ENCODE results near the gene AHNAK.
"Not testable (repeated sequence)": the region's sequence is repeated elsewhere in the genome, so short reads cannot be mapped to it uniquely, and the experiment has no call there.

The AHNAK gene

DNA sequence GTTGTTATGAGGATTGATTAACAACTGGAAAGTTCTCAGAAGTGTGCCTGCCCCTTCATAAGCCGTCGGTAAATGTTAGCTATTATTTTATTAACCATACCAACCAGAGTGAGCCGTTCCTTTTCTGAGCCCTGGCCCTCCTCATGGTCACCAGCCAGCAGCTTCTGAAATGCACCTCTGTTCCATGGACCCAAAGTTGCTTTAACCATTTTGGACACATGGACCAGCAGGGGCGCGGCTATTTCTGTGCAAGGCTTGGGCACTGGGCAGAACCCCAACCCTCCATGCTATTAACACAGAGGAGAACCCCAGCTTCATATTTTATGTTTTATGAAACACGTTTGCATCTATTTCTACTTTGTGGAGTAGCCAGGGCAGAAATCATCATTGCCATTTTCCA lies 146.3 kb downstream of the AHNAK start:
- no peak for DNase-seq

DNA sequence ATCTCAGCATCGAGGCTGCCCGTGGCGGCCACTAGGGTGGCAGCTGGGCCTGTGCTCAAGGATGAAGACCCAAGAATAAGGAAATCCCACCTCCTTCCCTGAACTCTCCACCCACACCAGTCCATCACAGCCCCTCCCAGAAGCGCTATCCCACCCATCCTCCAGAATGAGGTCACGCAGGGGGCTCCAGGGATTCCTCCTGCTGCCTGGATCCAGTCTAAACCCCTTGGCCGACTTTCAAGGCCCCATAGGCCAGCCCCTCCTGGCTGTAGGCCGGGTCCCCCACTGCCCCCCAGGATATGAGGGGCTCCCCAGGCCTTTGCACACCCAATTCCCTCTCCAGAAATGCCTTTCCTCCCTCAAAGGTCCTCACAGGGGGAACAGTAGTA lies 146.7 kb downstream of the AHNAK start:
- DNase-seq = no peak

DNA sequence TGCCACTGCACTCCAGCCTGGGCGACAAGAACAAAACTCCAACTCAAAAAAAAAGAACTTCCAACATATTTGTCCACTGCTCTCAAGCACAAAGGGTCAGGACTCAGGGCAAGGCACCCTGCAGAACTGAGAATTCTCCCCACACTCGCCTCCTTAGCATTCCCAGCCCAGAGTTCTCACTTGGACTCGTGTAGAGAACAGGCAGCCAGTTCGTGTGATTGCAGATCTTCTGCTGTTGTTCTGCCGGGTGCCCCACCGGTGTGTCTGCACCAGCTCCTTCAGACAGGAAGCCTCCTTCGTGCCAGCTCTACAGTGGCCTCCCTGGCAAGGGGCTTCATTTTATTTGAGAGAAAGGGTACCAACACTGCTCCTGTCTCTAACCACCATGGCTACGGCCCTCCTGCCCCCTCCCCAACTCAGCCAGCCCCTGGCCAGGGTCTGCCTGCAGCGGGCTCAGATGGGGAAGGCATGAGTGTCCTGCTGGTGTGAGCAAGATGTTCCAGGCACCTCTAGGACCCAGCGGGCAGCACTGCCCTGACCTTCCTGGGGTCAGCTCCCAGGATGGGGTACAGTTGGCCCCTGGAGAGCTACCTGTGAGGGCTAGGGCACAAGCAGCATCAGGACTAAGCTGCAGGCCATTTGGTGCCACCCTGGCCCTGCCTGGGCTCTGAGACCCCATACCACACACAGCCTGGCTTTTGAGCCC lies 147.3 kb downstream of the AHNAK start:
- DNase-seq = no peak

DNA sequence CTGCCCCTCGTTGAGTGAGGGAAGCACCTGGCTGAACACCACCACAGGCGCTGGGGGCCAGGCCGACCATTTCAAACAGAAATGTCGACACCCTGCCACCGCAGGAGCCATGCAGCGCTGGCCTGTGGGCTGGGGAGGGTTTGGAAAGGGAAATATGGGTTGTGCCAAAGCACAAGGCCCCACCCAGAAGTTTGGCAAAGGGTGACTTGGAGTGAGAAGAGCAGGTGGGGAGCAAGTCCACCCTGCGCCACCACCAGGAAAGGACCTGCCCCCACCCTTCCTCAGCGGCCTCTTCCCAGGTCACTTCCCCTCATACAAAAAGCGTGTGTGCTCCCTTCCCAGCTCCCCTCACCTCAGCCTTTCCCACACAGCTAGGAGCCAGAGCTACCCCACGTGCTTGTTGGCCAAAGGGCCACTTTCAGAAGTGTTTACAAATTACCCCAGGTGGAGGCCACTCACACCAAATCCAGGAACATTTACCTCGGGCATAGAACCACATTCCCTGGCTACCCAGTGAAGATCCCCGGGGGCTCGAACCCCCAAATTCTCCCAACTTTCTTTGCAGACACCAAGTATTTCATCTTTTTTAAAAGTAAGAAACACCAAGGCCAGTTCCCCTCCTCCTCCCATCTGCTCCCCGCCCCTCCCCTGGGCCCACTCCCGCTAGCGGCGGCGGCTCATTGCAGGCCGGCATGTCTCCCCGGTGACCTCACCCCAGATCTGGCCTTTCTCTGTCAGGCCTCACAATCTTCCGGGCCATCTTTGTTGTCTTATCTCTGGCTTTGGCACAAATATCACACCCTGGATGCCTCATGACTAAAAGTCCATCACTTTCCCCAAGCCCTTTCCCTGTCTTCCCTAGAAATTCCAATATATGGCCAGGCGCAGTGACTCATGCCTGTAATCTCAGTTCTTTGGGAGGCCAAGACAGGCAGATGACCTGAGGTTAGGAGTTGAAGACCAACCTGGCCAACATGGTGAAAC lies 148.3 kb downstream of the AHNAK start:
- DNase-seq = no peak

DNA sequence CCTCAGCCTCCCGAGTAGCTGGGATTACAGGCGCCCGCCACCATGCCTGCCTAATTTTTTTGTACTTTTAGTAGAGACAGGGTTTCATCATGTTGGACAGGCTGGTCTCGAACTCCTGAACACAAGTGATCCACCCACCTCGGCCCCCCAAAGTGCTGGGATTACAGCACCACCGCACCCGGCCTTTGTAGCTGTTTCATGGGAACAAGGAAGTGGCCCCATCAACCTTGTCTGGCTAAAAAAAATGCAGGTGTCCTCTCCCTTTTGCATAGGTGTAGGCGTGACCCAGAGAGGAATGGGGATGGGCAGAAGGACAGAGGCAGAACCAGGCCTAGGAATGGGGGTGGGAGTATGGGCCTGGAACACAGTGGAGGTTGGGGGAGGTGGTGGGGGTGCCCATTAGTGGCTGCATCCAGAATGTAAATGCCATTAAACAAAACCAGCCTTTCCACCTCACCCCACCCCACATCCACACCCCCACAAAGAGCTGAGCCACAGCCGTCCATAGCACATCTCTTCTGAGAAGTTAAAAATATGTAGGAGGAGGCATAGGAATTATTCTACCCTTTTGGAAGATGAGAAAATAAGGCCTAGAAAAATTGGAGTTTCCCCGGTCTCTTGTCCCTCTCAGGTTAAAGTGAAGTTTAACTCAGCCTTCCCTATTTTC lies 150.6 kb downstream of the AHNAK start:
- DNase-seq = no peak

DNA sequence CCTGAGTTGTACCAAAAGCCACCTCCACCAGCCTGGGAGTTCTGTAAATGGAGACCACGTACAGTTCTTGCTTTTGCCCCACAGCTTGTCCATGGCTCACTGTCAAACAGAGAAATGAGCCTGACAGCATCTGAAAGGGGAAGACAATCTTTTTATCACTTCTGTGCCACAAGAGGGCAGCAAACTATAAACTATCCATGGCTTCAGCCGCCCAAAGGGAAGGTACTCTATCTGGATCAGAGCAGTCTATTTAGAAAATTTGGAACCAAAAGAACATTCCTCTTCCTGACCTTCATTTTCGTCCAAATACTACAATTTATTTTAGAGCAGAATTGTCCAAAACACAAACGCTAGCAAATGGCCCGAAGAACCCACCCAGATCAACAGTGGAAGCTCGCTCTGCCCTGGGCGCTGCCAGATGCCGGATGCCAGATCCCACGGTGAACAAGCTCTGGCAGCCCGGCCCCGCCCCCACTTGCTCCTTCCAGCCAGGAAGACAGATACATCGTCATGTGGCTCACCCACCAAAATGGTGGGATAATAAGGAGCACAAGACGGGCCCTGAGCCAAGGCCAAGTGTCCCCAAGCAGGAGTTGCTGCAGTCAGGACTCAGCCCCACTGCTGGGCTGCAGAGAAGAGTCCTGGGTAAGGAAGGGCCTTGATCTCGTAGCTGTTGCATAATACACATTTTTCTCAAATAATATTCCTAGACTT lies 151.6 kb downstream of the AHNAK start:
- DNase-seq = no peak

DNA sequence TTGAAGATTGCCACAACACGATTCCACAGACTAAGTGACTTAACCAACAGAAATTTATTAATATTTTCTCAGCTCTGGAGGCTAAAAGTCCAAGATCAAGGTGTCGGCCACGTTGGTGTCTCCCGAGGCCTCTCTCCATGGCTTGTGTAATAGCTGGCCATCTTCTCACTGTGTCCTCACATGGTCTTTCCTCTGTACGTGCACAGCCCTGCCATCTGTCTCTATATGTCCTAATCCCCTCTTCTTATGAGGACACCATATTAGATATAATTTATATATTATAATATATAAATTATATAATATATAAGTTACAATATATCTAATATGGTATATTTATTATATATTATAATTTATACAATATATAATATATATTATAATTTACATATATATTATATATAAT lies 152.9 kb downstream of the AHNAK start:
- DNase-seq = no peak

DNA sequence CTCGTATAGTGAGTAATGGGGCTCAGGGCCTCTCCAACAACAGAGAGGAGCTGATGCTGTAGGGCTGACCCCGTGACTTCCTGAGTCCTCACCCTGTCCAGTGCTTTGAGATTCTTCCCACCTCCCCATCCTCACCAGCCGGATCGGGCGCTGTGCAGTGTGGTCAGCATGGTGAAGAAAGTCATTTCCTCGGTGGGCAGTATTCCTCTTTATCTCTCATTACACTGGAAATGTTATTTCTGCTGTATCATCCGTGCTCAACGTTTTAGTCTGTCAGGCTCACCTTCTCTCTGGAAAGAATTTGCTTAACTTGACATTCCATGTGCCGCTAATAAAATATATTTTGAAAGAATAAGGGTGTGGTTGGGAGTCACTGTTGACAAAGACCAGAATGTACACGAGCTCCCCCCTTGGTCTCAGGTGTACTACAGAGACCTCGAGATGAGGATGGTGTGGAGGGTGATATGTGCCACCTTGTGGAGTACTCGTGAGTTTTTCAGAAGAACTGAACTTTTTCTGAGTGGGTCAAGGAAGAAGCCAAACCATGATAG lies 153.5 kb downstream of the AHNAK start:
- no peak for DNase-seq

DNA sequence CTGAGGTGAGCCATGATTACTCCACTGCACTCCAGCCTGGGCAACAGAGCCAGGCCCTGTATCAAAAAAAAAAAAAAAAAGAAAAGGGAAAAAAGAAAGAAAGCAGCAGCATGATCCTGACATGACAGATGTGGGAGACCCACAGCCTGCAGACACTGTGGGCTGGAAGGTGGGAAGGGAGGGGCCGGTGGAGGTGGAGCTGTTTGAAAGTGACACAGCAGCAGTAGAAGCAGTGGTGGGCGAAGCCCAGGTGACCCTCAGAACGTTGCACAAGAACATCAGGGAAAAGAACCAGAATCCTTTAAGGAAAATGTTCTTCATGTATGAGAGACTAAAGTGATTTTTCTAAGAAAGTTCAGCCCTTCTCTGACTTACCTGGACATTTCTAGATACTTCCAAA lies 154.1 kb downstream of the AHNAK start:
- DNase-seq = no peak

DNA sequence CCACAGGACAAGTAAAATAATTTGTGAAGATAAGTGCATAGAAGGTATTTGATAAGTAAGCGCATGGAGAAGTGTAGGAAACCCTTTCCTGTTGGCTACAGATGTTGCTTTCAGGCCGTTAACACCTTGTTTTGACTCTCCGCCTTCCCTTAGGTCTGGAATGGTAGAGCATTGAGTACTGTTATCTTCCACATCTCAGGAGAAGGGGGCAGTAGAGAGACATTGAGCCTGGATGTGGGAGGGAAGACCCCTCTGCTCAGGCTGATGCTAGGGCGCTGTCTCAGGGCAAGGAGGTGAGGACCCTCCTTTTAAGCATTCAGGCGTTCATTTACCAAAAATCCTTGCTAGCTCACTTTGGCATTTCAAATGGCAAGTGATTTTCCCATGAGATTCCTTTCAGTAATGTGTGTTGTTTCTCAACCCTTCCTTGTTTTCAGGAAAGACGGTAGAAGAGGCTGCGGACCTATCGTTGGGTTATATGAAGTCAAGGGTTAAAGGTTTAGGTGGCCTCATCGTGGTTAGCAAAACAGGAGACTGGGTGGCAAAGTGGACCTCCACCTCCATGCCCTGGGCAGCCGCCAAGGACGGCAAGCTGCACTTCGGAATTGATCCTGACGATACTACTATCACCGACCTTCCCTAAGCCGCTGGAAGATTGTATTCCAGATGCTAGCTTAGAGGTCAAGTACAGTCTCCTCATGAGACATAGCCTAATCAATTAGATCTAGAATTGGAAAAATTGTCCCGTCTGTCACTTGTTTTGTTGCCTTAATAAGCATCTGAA lies 154.8 kb downstream of the AHNAK start:
- no peak for DNase-seq

DNA sequence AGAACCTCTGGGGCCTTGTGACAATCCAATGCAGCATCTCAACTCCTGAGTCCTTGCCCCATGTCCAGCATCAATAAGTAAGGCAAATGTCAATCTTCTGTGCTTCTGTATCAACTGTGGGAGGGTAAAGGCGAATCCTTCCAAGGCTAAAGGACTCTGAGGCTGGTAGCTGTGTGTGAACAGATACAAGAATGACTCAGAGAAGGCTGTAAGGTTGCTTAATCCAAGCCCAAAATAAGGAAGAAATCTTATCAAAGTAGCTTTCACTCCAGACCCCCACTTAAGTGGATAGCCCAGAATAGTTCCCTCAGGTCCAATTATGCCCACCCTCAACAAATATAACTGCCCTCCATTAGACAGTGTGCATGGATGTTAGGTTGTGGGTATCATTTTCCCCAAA lies 155.9 kb downstream of the AHNAK start:
- DNase-seq = no peak

DNA sequence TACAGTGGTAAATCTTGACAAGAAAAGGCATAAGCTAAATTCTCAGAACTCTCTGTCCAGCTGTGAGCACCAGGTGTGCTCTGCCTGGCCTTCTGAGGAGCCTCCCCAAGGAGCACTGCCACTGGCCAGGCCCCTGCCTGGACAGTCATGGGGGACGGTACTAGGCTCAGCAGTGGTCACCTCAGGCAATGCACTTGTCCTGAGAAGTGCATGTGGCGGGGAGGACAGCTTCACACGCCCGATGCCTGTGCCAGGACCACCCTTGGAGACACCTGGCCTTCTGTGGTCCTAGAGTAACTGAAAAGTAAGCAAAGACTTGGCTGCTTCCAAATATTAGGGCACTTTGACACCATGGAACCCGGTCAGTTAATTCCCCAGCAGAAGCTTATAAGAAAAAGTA lies 156.4 kb downstream of the AHNAK start:
- DNase-seq = no peak

DNA sequence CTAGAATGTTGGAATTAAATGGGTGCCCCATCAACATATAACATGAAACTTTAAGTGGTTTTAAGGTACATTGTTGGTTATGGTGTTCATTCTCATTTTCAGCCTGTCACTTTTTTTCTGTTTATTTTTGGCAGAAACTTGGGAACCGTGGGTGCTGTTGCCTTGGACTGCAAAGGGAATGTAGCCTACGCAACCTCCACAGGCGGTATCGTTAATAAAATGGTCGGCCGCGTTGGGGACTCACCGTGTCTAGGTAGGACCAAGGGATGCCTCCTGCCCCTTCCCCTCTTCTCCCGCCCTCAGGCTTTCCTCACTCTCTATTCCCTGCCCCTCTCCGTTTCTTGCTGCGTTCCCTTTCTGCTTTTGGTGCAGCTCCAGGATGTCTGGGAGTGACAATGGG lies 157.6 kb downstream of the AHNAK start:
- DNase-seq = no peak

DNA sequence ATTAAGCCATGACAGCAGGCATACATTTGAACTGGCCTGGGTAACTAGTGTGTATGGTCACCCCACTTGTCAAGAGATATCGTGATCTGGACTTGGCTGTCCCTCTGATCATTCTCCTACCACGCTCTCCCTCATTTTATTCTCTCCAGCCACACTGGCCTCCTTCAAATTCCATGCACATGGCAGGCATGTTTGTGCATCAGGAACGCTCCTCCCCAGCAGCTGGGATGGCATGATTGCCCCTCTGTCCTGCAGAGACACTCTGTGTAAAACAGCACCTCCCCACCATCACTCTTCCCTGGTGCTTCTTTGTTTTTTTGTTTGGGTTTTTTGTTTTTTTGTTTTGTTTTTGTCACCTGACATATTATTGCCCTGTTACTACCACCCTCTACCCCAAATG lies 159.2 kb downstream of the AHNAK start:
- DNase-seq = no peak

DNA sequence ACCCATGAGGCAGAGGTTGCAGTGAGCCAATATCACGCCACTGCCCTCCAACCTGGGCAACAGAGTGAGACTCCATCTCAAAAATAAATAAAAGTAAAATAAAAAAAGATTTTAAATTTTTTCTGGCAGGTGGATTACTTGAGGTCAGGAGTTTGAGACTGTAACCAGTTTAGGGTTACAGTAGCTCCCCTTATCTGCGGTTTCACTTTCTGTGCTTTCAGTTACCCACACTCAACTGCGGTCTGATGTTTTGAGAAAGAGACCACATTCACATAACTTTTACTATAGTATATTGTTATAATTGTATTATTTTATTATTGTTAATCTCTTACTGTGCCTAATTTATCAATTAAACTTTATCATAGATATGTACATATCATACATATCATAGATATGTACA lies 160.5 kb downstream of the AHNAK start:
- not testable (repeated sequence) for DNase-seq

DNA sequence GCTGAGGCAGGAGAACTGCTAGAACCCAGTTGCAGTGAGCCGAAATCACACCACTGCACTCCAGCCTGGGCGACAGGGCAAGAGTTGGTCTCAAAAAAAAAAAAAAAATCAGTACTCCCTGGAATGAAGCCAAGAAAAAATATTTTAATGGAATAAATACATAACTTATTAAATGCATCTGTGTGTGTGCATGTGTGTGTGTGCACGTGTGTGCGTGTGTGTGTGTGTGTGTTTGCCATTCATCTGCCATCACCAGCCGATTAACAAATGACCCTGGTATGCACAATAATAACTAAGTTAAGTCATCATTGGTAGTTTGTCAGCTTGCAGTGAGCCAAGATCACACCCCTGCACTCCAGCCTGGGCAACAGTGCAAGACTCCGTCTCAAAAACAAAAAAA lies 162.8 kb downstream of the AHNAK start:
- no peak for DNase-seq

Measured in cortex of kidney (tissue), 1 donor.